PC-9 (cell line): ENCODE measurements around the gene LTB.

Experiments used
- CTCF ChIP-seq: fragments of 200-600 bp; sonication (generic); conservative IDR thresholded peaks from 2 replicates; pipeline ENCODE4 v1.6.1; 2017; ENCODE audit warnings: mixed run types, antibody characterized with exemption, mild to moderate bottlenecking, moderate library complexity
- EZH2 ChIP-seq: fragments of 200-600 bp; sonication (generic); IDR thresholded peaks from 2 replicates; pipeline ENCODE4 v1.8.0; 2017; ENCODE audit warnings: antibody characterized with exemption, low read depth

- no peak for TF ChIP-seq CTCF
- no peak for TF ChIP-seq EZH2
These were observed 41.1 kb downstream of the LTB start for GRCh38 chr6:31541059-31541657.
